ENCODE data around the gene SLC8A1.

GRCh38 chr2:40450066-40450795 is 1.7 kb downstream of the SLC8A1 start:
- no peak for TF ChIP-seq POLR2A (IDR thresholded peaks at IDR 0.05)
- no peak for TF ChIP-seq CTCF (IDR thresholded peaks at IDR 0.05)
- TF ChIP-seq POLR2AphosphoS5 (IDR thresholded peaks at IDR 0.05): no peak
